HepG2 (cell line): ENCODE measurements around the gene THADA. TPM values are rescaled to one million over a fixed set of nuclear protein-coding genes. Genes with fewer than 3 reads are reported as not detected.

ENCODE experiments used
- ASH2L ChIP-seq: fragments of 300-600, 200-600 bp; sonication (generic); IDR thresholded peaks from 2 replicates; pipeline ENCODE4 v1.7.0; 2017; ENCODE audit warnings: low read depth, mild to moderate bottlenecking, moderate library complexity, mixed read lengths, low read length; ENCODE audit not compliant: insufficient read length
- ATF2 ChIP-seq: sonication (generic); formaldehyde crosslinking; IDR thresholded peaks from 2 replicates; pipeline ENCODE4 v1.4.0; 2020; ENCODE audit warnings: missing genetic modification reagents
- GLMP ChIP-seq: sonication (generic); formaldehyde crosslinking; IDR thresholded peaks from 2 replicates; pipeline ENCODE4 v1.9.0; 2021; ENCODE audit warnings: missing genetic modification reagents, mild to moderate bottlenecking, borderline replicate concordance
- HINFP ChIP-seq: sonication (generic); formaldehyde crosslinking; IDR thresholded peaks from 2 replicates; pipeline ENCODE4 v1.4.0; 2020; ENCODE audit warnings: low read depth, mild to moderate bottlenecking, missing genetic modification reagents
- IKZF5 ChIP-seq: IDR thresholded peaks from 2 replicates; pipeline ENCODE4 v1.6.1; 2018; ENCODE audit warnings: missing genetic modification reagents, mild to moderate bottlenecking, missing compliant biosample characterization
- KLF9 ChIP-seq: IDR thresholded peaks from 2 replicates; pipeline ENCODE4 v1.6.1; 2016; ENCODE audit warnings: low read depth
- MTF1 ChIP-seq: sonication (generic); formaldehyde crosslinking; IDR thresholded peaks from 2 replicates; pipeline ENCODE4 v1.5.0; 2020; ENCODE audit warnings: missing genetic modification reagents
- MXD4 ChIP-seq: IDR thresholded peaks from 2 replicates; pipeline ENCODE4 v1.6.1; 2016; ENCODE audit warnings: mild to moderate bottlenecking, missing biosample characterization, missing genetic modification reagents
- NR2F1 ChIP-seq, 2 experiments: fragments of 450-650 bp in 1 of 2; formaldehyde crosslinking in 1 of 2; IDR thresholded peaks; 2 replicates each; pipeline versions ENCODE4 v1.5.0 to v1.6.1; 2016 to 2020; ENCODE audit warnings: mild to moderate bottlenecking in 1 of 2, missing compliant biosample characterization in 1 of 2, missing genetic modification reagents in 1 of 2, moderate library complexity in 1 of 2
- PHF21A ChIP-seq: sonication (generic); formaldehyde crosslinking; IDR thresholded peaks from 2 replicates; pipeline ENCODE4 v1.5.0; 2020; ENCODE audit warnings: mild to moderate bottlenecking, missing genetic modification reagents
- SATB2 ChIP-seq: sonication (generic); formaldehyde crosslinking; IDR thresholded peaks from 2 replicates; pipeline ENCODE4 v1.5.0; 2020; ENCODE audit warnings: missing genetic modification reagents
- SMARCC2 ChIP-seq: fragments of 450-650 bp; IDR thresholded peaks from 2 replicates; pipeline ENCODE4 v1.6.1; 2017; ENCODE audit warnings: antibody characterized with exemption, mild to moderate bottlenecking
- SOX6 ChIP-seq, 2 experiments: fragments of 450-650 bp in 1 of 2; sonication (generic) in 1 of 2; formaldehyde crosslinking in 1 of 2; IDR thresholded peaks; 2 replicates each; pipeline versions ENCODE4 v1.4.0 to v1.6.1; 2017 to 2020; ENCODE audit warnings: antibody characterized with exemption in 1 of 2, mild to moderate bottlenecking in 1 of 2, missing genetic modification reagents in 1 of 2
- THAP11 ChIP-seq: IDR thresholded peaks from 2 replicates; pipeline ENCODE4 v1.6.1; 2016; ENCODE audit warnings: missing biosample characterization, missing genetic modification reagents
- YY1 ChIP-seq: IDR thresholded peaks from 2 replicates; pipeline ENCODE4 v1.6.1; 2011; ENCODE audit warnings: low read length, low read depth, moderate library complexity, mild to moderate bottlenecking; ENCODE audit not compliant: insufficient read depth, insufficient replicate concordance
- ZBTB46 ChIP-seq: sonication (generic); formaldehyde crosslinking; IDR thresholded peaks from 2 replicates; pipeline ENCODE4 v1.4.0; 2020; ENCODE audit warnings: mild to moderate bottlenecking, missing genetic modification reagents, borderline replicate concordance
- ZBTB7A ChIP-seq: sonication (generic); formaldehyde crosslinking; IDR thresholded peaks from 2 replicates; pipeline ENCODE4 v1.8.0; 2022; ENCODE audit warnings: mild to moderate bottlenecking, missing genetic modification reagents
- ZFP1 ChIP-seq: IDR thresholded peaks from 2 replicates; pipeline ENCODE4 v1.6.1; 2016
- ZNF30 ChIP-seq: sonication (generic); formaldehyde crosslinking; IDR thresholded peaks from 2 replicates; pipeline ENCODE4 v1.5.0; 2020; ENCODE audit warnings: mild to moderate bottlenecking, missing genetic modification reagents
- ZNF33A ChIP-seq: sonication (generic); formaldehyde crosslinking; IDR thresholded peaks from 2 replicates; pipeline ENCODE4 v1.5.1; 2020; ENCODE audit warnings: missing genetic modification reagents, mild to moderate bottlenecking, moderate library complexity, borderline replicate concordance
- ZNF546 ChIP-seq: sonication (generic); formaldehyde crosslinking; conservative IDR thresholded peaks from 2 replicates; pipeline ENCODE4 v1.8.1; 2023; ENCODE audit warnings: mild to moderate bottlenecking, missing genetic modification reagents
- ZNF619 ChIP-seq: sonication (generic); formaldehyde crosslinking; IDR thresholded peaks from 2 replicates; pipeline ENCODE4 v1.4.0; 2020; ENCODE audit warnings: mild to moderate bottlenecking, missing genetic modification reagents
- polyA plus RNA-seq, 8 experiments: library from polyadenylated mRNA; depleted of rRNA in 3 of 8; stranded (reverse) in 7 of 8; unstranded in 1 of 8; fragments of >200 nt; fragmentation: Illumina TruSeq in 4 of 8; extraction: Trizol in 4 of 8; gene quantifications; 2 replicates each; pipeline versions ENCODE4 v1.2.1 to v1.2.3, GENCODE V29; 2011 to 2016; ENCODE audit warnings: low read depth in 4 of 8, missing spikeins in 1 of 8, mixed read lengths in 1 of 8; ENCODE audit not compliant: insufficient read depth in 1 of 8
- total RNA-seq, 5 experiments: library from RNA; depleted of rRNA; stranded (reverse); fragments of >200 nt; fragmentation: Illumina TruSeq; extraction: Trizol; gene quantifications; 2 replicates each; pipeline ENCODE4 v1.2.3, GENCODE V29; 2016; ENCODE audit warnings: low read depth in 1 of 5

THADA gene
- total and polyA plus RNA-seq, 2 of the 13 experiments (the other 11 are each of a cell fraction or from before 2014, with no cell fraction given), result 12.7 to 21.7 TPM

GRCh38 chr2:43219383-43220228, 376.2 kb downstream of the THADA start (continued):
- TF ChIP-seq IKZF5 (CRISPR knock-in tag), result no peak; the same call in 1 of the 2 replicates
- peak; percentile 57 for TF ChIP-seq MXD4
- TF ChIP-seq ATF2 (CRISPR knock-in tag), result no peak
- TF ChIP-seq PHF21A, result peak; percentile 76
- TF ChIP-seq SATB2 (CRISPR knock-in tag), result no peak
- TF ChIP-seq SMARCC2, result no peak
- TF ChIP-seq ZNF619, result no peak
- no peak for TF ChIP-seq MTF1 (CRISPR knock-in tag)
- TF ChIP-seq SOX6 (IDR thresholded peaks at IDR 0.05), result no peak
- TF ChIP-seq SOX6 (CRISPR knock-in tag; IDR thresholded peaks at IDR 0.05), result peak; percentile 81
- no peak for TF ChIP-seq ZFP1 (CRISPR knock-in tag)
- no peak for TF ChIP-seq ZNF30 (CRISPR knock-in tag)
- TF ChIP-seq THAP11 (CRISPR knock-in tag), result peak; percentile 71; the same call in 1 of the 2 replicates
- 0 out of 2 replicates have a peak, but pooled peaks have one; percentile 16 for TF ChIP-seq ZNF546 (CRISPR knock-in tag)
- peak; percentile 70; the same call in 1 of the 2 replicates for TF ChIP-seq ZBTB7A (CRISPR knock-in tag)
- peak; percentile 84; the same call in 1 of the 2 replicates for TF ChIP-seq KLF9 (CRISPR knock-in tag)
- TF ChIP-seq ZBTB46 (CRISPR knock-in tag), result 0 out of 2 replicates have a peak, but pooled peaks have one; percentile 5
- TF ChIP-seq YY1, result peak; percentile 9
- TF ChIP-seq HINFP (CRISPR knock-in tag), result no peak
- TF ChIP-seq NR2F1 (CRISPR knock-in tag; IDR thresholded peaks at IDR 0.05), result peak in 1 of 2 experiments; percentile 35; a peak in 1 of 4 replicates
- no peak for TF ChIP-seq GLMP
- TF ChIP-seq ZNF33A (CRISPR knock-in tag), result no peak; the same call in 1 of the 2 replicates
- TF ChIP-seq ASH2L, result peak; percentile 84
